ENCODE data around the gene KCND2. TPM values are rescaled to one million over a fixed set of nuclear protein-coding genes. Genes with fewer than 3 reads are reported as not detected.

Gene KCND2
- total RNA-seq, 1 donor from 2014 or later = 51.5 TPM

DNA sequence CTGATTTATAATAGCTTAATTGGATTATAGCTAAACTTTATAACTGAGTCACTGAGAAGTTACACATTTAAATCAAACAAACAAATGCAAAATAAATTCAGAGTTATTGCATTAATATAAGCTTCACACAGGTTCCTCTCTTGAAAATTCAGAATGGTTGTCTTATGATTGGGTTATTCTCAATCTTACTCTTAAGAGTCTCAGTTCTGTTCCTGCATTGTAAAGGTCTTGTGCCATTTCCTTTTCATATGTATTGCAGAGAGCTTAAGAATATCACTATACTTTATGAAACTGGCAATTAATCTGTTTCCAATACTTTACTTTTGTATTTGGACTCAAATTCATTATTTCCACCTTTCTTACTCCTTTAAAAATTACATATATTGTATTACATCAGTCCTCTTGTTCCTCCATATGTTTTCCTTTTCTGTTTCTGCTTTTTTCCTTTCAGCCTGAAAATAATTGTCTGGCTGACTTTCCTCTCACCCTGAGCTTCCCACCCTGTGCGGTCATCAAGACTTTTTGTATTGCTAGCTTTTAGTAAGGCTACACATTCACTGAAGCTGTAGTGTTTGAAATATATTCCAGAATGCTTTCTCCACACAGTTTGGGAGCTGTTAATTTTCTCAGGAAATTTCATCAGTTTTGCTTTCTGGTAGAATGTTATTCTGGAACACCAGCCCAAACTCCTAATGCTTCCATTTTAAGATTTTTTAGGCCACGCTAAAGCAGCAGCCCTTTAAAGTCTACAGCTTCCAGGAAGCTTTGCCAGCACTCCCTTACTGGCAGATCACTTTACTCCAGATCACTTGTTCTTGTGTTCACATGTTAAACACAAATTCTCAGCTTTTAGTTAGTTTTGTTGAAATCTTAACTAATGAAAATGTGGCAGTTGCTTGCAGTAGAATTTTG lies 139.4 kb downstream of the KCND2 start:
- no peak for DNase-seq

DNA sequence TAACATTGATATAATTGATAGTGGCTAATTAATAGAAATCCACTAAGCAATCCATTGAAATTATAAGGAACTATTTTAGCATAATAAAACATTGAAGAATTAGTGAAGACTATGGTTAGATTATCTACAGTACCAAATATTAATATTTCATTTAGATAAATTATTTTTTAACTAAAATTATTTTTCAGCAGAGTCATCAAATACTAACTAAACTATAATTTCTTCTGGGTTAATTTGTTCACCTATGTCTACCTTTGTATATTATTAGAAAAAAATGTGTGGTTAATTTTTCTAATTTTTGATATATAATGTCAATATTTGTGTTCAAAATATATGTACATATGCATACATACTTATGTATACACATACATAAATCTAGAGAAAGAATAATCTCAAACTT lies 140.2 kb downstream of the KCND2 start:
- no peak for DNase-seq

DNA sequence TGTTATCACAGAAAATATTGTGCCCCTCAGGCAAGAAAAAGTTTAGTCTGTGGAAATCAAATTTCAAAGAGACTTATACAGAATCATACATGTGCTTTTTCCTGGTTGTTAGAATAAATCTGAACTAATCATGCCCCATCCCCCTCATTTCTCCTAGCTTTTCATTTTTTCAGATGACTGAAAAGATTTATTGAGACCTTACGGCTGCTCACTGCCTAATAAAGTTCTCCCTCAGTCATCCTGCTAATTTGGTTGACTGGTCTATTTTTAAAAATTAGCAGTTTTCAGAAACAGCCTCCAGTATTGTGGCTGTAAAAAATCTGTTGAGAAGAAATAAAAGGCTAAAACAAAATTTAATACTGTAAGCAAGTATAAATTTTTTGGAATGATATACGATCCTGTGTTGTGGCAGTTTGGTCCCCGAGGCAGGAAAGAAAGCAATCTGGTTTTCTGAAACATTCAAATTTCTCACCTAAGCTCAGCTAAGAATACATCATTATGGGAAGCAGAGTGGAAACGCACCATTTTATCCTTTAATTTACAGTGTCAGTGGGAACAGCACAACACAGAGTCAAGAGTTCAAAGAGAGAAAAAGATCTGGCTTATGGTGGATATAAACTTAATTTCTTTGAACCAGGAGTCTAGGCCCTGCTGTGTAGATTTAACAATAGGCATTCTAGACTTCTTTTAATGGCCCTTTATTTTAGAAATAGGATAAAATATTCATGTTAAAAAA lies 144.4 kb downstream of the KCND2 start:
- no peak for DNase-seq

DNA sequence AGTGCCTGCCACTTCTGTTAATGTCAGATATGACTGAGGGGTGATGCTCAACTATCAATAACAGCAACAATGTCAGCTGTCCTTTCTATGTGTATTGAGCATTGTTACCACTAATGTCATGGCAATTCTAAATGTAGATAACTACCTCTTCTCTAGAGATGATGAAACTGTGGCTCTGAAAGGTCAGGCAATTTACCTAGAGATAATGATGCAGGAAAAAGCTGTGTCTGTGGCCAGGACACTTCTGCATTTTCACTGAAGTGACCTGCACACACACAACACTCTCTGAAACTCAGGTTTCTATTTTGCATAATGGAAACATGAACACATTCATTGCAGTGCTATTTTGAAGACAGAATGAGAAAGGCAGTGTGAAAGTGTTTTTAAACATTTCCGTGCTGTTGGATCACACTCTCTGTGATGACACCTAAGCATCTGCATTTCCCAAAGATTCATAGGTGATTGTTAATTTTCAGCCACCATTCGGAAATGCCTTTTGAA lies 148.2 kb downstream of the KCND2 start:
- no peak for DNase-seq

DNA sequence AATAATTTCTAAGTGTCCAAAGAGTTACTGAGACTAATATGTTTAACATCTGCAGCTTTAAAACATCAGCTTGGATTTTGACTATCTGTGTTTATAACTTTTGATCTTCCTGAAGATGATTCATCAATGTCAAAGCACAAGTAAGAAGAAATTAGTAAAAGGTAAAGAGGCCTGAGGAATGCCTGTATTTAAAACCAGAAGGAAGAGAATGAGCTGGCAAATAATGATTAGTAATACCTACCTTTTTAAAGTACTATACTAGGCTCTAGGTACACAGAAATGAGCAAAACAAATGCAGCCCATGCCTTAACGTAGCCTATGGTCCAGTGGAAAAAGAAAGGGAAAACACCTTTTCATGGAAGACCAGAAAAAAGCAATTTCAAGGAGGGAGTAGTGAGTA lies 158.0 kb downstream of the KCND2 start:
- DNase-seq = no peak

DNA sequence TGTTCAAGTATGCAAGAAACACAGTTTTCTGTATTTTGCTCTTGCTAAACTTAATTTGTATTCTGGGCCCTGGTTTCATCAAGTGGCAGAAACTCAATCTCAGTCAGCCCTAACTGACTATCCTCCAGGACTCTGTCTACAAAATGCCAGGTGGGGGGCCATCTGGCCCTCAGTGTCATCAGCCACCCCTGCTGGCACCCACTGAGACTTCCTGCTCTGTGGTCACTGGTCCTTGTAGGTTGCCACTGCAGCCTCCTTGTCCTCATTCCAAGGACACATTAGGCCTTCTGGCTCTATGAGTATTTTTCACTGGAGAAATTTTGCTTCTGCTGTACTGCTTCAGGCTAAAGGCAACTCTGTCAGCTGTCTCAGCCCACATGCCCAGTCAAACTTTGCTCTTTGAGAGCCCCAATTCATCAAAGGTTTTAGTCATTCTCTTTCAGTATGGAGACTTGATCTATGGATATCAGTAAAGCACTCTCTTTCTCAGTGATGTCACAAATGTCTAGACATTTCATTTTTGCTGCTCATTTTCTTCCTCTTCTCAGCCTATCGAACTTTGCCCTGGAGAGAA lies 163.6 kb downstream of the KCND2 start:
- DNase-seq = no peak

DNA sequence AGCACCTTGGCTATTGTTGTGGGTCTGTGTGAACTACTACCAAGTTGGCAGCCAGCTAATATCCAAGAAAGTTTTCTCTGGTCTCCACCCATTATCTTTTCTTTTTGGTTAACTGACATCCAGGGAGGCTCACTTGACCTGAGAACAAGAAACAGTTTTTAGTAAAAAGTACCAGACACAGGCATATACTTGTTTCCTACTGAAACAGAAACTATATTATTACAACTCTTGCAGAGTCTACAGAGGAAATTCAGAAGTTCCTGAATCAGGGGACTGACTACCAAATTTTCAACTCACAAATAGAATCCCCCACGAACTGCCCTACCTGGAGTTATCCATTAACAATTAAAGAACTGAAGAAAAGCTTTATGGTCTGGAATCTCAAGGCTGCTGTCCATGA lies 168.9 kb downstream of the KCND2 start:
- DNase-seq = no peak

DNA sequence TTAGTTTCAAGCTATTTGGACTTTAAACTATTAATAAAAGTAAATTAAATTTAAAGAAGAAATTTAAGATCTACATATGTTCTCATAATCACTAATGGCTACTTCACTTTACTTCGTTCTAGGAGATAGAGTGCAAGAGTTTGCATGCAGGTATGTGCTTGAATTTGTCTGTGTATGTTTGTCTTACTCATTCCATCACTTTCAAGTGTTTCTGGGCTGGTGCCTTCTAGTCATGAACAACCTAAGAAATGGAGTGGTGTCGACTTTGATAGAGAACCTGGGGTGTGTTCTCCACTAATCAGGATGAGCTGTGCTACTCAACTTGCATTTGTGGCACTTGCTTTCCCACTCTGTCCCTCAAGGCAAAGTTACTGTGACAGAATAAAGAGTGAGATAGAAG lies 169.9 kb downstream of the KCND2 start:
- DNase-seq = no peak

DNA sequence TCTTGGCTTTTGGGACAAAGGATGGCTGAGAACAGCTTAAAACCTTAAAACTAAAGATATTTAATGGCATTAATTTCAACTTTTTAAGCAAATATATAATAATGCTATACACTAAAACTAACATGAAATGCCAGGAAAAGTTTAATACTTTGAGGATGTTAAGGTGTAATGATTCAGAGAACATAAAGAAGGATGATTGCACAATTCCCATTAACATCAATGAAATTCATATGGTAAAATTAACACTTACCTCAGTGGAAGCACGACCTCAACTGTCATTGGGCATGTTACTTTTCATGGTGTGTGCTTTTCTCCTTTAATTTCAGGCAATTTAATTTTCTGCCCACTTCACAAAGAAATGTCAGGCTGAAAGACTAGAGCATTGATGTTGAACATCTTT lies 171.7 kb downstream of the KCND2 start:
- no peak for DNase-seq

DNA sequence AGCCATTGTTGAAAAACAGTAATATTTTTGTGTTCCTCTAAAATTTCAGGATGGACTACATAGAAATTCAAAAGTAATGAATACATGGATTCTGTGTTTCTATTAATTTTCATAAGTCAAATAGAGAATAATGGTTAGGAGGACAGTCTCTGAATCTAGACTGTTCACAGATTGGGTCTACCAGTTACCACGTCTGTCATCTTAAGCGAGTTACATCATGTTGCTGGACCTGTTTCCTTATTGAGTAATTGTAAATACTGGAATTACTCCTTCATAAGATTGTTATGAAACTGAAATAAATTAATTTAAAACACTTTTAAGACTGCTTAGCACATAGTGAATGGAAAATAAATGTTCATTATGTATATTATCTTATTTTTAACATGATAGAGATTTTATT lies 172.3 kb downstream of the KCND2 start:
- no peak for DNase-seq

DNA sequence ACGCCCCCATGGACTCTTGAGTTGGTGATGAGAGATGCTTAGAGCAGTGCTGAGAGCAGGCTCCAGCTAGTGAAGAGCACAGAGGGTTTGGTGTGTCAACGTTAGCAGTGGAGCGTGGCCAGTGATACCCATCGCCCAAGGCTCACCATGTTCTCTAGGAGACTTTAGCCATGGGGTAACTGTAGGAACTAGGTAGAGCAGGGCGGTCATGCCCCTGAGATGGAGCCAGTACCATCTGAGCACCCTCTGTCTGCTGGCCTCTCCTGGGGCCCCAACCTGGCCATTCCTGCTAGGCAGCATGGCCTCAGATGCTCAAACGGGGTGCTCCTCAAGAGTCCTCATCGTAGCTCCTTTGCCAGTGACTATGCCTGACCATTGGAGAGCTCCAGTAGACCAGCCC lies 179.7 kb downstream of the KCND2 start:
- DNase-seq = no peak

DNA sequence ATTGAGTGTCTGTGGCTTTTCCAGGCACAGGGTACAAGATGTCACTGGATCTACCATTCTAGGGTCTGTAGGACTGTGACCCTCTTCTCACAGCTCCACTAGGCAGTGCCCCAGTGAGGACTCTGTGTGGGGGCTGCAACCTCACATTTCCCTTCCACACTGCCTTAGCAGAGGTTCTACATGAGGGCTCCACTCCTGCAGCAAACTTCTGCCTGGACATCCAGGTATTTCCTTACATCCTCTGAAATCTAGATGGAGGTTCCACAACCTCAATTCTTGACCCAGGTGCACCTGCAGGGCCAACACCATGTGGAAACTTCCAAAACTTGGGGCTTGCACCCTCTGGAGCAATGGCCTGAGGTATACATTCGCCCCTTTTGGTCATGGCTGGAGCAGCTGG lies 183.7 kb downstream of the KCND2 start:
- DNase-seq = no peak

DNA sequence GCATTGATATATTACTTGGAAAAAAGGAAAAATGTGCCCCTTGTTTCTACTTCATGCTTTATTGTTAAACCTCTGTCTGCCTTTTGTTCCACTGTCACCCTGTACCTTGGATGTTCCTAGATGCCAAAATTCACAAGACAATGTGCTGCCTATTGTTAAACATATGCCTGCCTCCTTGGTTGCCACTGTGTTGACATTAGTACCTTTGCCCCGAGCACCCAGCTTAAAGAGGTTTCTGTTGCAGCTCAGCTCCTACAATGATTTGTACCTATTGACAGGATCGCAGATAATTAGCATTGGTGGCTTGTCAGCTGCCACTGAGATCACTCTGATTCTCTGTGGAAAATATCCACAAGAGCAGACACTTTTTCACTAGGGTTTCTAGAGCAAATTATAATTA lies 188.0 kb downstream of the KCND2 start:
- no peak for DNase-seq

DNA sequence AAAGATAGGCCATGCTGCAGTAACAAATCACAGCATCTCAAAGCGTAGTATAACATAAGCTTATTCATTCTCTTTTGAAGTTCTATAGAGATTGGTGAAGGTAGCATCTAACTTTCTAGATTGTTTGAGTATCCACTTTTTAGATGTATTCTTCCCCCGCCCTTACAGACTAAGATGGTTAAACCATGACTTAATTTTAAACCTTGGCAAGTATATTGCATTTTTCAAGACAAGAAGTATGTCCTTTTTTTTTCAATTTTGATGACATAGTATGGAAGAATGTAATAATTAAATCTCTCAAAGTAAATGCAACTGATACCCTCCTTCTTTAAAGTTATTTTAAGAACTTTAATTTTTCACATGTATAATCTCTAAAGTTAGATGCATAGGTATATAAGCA lies 190.0 kb downstream of the KCND2 start:
- no peak for DNase-seq

DNA sequence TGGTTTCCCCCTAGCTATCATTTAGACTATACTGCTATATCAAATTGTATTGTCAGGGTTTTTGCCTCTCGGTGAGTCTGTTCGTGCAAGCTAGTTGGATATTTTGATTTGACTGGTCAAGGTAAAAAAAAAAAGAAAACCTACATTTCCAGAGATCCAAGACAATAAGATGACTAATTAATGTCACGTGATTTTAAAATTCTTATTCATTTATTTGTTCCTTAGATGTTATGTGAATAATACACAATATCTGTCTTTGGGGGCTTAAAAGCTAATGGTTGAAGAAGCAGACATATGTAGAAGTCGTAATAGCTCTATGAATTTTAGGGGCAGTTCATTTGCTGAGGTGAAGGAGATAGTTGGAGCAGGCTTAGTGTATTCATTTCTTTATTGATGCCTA lies 191.1 kb downstream of the KCND2 start:
- DNase-seq = no peak

DNA sequence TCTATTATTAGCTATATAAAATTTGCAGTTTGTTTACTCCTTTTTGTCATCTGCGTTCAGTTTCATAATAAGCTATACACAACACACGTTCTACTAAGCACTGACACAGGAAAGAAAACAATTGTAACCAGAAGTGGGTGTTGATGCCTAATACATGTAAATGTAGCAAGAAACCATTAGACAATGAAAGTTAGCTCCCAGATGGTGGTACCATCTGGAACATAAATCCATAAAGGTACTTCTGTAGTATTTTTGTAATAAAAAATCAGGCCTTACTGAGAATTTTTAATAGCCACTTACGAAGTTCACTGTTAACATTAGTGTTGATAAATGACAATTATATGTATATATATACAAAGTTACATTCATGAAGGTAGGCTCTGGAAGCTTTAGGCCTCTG lies 194.7 kb downstream of the KCND2 start:
- no peak for DNase-seq

DNA sequence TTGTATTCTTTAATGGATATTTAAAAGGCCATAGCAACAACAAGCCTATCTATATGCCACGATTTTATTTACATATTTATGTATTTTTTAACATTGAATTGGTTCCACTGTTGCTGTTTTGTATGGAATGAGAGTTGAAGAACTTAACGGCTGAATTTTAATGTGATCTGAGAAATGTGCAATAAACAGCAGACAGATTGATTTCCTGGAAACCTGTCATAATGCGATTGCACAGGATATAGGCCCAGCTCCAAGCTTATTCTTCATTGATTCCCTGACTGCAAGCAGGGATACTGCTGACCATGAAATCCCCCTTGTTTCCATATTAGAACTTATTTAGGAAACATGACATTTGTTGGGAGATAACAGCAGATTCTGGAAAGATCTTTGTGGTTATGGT lies 195.6 kb downstream of the KCND2 start:
- no peak for DNase-seq

DNA sequence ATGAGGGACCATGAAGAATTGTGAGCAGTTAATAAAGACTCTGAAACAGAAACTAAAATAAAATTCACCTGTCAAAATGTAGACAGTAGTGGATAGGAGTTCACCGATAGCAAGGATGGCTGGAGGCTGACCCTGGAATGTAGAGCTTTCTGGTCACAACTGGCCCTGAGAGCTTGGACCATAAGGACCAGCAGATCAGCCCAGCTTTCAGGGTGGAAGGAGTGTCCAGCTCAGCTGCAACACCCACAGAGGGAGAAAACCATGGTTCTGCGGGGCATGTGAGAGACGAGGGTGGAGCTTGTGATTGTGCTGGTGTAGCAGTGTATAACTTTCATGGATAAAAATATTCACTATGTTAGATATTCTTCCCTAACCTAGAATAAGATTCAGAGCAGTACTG lies 199.9 kb downstream of the KCND2 start:
- DNase-seq = no peak

DNA sequence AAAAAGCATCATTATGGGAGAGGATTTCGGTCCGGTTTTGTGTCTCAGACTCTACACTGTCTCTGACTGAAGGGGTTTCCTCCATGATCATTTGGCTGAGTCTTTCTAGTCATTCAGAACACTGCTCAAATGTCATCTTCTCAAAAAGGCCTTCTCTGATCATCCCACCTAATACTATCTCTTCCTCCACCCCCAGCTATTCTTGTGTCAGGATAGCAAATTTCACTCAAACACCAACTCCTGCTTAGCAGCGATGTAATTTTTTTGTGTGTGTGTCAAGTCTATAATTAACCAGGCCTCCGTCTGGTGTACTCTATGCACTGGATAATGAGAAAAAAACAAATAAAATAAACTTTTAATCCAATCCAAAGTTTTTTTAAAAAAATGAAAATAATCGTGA lies 200.4 kb downstream of the KCND2 start:
- DNase-seq = no peak

DNA sequence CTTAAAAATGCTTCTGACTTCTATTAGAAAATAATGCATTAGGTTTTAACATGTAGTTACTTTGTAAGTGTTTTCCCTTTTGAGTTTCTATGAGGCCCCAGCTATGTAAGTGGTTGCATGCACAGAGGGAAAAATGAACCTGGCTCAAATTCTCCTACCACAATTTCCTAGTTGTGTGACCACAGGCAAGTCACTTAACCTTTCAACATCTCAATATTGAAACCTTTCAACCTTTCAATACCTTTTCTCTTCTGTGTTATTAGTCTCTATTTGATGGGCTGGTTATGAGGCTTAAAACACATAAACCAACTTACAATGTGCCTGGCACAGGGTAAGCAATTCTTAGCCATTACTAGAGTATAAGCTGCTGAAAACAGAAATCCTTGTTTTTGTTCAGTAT lies 203.0 kb downstream of the KCND2 start:
- no peak for DNase-seq

DNA sequence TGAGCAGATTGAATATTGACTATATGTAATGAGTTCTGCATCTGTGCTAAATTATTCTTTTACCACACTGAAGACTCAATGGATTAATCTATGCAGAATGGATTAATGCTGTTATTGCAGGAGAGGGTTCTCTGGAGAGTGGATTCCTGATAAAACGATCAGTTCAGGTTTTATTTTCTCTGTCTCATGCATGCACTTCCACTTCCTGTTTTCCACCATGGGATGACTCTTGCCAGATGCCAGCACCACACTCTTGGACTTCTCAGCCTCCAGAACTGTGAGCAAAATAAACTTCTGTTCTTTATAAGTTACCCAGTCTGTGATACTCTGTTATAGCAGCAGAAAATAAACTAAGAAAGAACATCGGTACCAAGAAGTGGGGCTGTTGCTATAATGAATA lies 207.5 kb downstream of the KCND2 start:
- no peak for DNase-seq

DNA sequence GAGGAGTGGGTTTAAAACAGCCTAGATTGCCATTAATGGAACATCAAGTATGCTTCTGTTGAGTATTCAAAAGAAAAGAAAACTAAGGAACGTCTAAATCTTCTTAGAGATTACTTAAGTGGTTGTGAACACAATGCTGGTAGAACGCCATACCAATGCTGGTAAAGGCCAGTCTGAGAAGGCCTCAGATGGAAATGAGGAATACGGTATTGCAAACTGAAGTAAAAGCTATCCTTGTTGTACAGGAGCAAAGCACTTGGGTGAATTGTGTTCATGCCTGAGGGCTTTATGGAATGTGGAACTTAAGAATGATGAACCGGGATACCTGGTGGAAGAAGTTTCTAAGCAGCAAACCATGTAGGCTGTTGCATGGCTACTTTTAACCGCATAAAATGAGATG lies 208.0 kb downstream of the KCND2 start:
- no peak for DNase-seq

DNA sequence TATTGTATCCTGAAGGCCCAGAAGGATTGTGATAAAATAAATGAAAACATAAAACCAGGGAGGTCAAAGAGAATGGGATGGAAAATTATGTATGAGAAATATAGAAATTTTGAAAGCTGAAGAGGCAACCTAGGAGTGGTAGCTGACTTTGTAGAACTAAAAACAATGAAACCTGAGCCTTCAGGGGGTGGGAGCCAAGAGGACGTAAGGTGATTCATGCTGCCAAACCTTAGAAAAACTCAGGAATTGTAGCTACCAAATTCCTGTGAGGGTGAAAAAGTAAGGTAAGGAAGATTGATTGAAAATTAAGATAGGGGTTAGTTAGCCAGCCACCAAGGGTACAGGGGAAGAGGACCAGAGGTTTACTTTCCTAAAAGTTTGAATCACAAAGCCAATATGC lies 213.2 kb downstream of the KCND2 start:
- no peak for DNase-seq

All from occipital lobe (tissue), 2 donors.